Activated CD4-positive, alpha-beta T cell treated with anti-CD3 and anti-CD28 coated beads, Interleukin-2, amount 10 ng/mL, durations not matched to agents 24 days and 14 days (primary cell): ENCODE results near the gene LIM2. TPM values are rescaled to one million over a fixed set of nuclear protein-coding genes. Genes with fewer than 3 reads are reported as not detected.

ENCODE experiments used
- DNase-seq: peaks from one replicate; pipeline ENCODE4 v3.0.0; 2022
- H3K27ac Mint-ChIP-seq: one replicate; pipeline ENCODE4 v1.8.0; 2022; ENCODE audit warnings: mild to moderate bottlenecking, mixed read lengths
- H3K27me3 Mint-ChIP-seq: one replicate; pipeline ENCODE4 v1.8.0; 2022; ENCODE audit warnings: mixed read lengths
- H3K36me3 Mint-ChIP-seq: one replicate; pipeline ENCODE4 v1.8.0; 2022; ENCODE audit warnings: low read depth, mild to moderate bottlenecking, mixed read lengths
- H3K4me1 Mint-ChIP-seq: one replicate; pipeline ENCODE4 v1.8.0; 2021; ENCODE audit warnings: mixed read lengths
- H3K4me3 Mint-ChIP-seq: one replicate; pipeline ENCODE4 v1.8.0; 2022; ENCODE audit warnings: mild to moderate bottlenecking, moderate library complexity, mixed read lengths
- H3K9me3 Mint-ChIP-seq: one replicate; pipeline ENCODE4 v1.8.0; 2021; ENCODE audit warnings: mixed read lengths
- intact Hi-C: fragments of 100-400 bp; cut with micrococcal nuclease; formaldehyde crosslinking; loops from one replicate; pipeline ENCODE4 v1.15.1; 2023
- total RNA-seq: library from RNA; stranded (reverse); gene quantifications from 2 replicates; pipeline ENCODE4 v1.2.3, GENCODE V29; 2022

LIM2 gene
- total RNA-seq, 1 donor from 2014 or later = not detected

GRCh38 chr19:51382004-51382403, 5.8 kb downstream of the LIM2 start:
- H3K4me3 Mint-ChIP-seq = no peak overlapping the region
- DNase-seq = no peak
- intact Hi-C loops = no loop called here
- H3K9me3 Mint-ChIP-seq = no peaks in the 10 kb centered on the region
- H3K36me3 Mint-ChIP-seq = peaks cover 4% of the 10 kb centered on the region
- no peaks in the 10 kb centered on the region for H3K27me3 Mint-ChIP-seq
- peaks cover 23% of the 10 kb centered on the region for H3K4me1 Mint-ChIP-seq
- H3K27ac Mint-ChIP-seq = peak overlapping the region; percentile 37

GRCh38 chr19:51380379-51380778, 7.4 kb downstream of the LIM2 start:
- no peak for DNase-seq
- H3K4me3 Mint-ChIP-seq = no peak overlapping the region
- H3K27me3 Mint-ChIP-seq = no peaks in the 10 kb centered on the region
- intact Hi-C loops = no loop called here
- peaks cover 5% of the 10 kb centered on the region for H3K36me3 Mint-ChIP-seq
- H3K27ac Mint-ChIP-seq = peak overlapping the region; percentile 65
- peaks cover 36% of the 10 kb centered on the region for H3K4me1 Mint-ChIP-seq
- peaks cover under 1% of the 10 kb centered on the region for H3K9me3 Mint-ChIP-seq

GRCh38 chr19:51377422-51377821, 10.4 kb downstream of the LIM2 start:
- Mint-ChIP-seq H3K27ac (no peak overlapping the region), H3K4me1 (peaks cover 62% of the 10 kb centered on the region), H3K9me3 (peaks cover 8% of the 10 kb centered on the region), H3K4me3 (no peak overlapping the region), H3K27me3 (no peaks in the 10 kb centered on the region), H3K36me3 (peaks cover 13% of the 10 kb centered on the region)
- no peak for DNase-seq
- intact Hi-C loops = no loop called here

- Mint-ChIP-seq H3K9me3 (peaks cover 8% of the 10 kb centered on the region), H3K4me1 (peaks cover 74% of the 10 kb centered on the region), H3K4me3 (peak overlapping the region; percentile 98), H3K27me3 (no peaks in the 10 kb centered on the region), H3K27ac (peak overlapping the region; percentile 98), H3K36me3 (peaks cover 21% of the 10 kb centered on the region)
- DNase-seq = peak; percentile 86
- intact Hi-C loops = loop anchor here (1.0 kb wide), 3 partner anchors 8 to 66 kb away; no protein-coding TSS in a partner anchor
Measured at GRCh38 chr19:51375504-51376221, 12.1 kb downstream of the LIM2 start.

- H3K27me3 Mint-ChIP-seq = no peaks in the 10 kb centered on the region
- peak within 1 kb of the TSS; percentile 98 for H3K4me3 Mint-ChIP-seq
- H3K9me3 Mint-ChIP-seq = peaks cover 8% of the 10 kb centered on the region
- peaks cover 70% of the 10 kb centered on the region for H3K4me1 Mint-ChIP-seq
- peak within 1 kb of the TSS; percentile 98 for H3K27ac Mint-ChIP-seq
- intact Hi-C loops = loop anchor here (1.0 kb wide), 2 partner anchors 21 to 68 kb away; no protein-coding TSS in a partner anchor
- peak; percentile 90 for DNase-seq
- peaks cover 30% of the 10 kb centered on the region for H3K36me3 Mint-ChIP-seq
Measured at GRCh38 chr19:51372649-51373504, 14.9 kb downstream of the LIM2 start, which contains the start of gene NKG7. TSS of gene NKG7 (minus strand) at chr19:51372654. CDS start at chr19:51372535, 119 bp downstream.

GRCh38 chr19:51372021-51372648, 15.6 kb downstream of the LIM2 start:
- H3K36me3 Mint-ChIP-seq = peaks cover 37% of the 10 kb centered on the region
- H3K27me3 Mint-ChIP-seq = no peaks in the 10 kb centered on the region
- H3K9me3 Mint-ChIP-seq = peaks cover 8% of the 10 kb centered on the region
- DNase-seq = no peak
- intact Hi-C loops = loop anchor here (1.0 kb wide), 2 partner anchors 22 to 69 kb away; no protein-coding TSS in a partner anchor
- H3K4me3 Mint-ChIP-seq = peak overlapping the region; percentile 98
- H3K4me1 Mint-ChIP-seq = peaks cover 72% of the 10 kb centered on the region
- peak overlapping the region; percentile 98 for H3K27ac Mint-ChIP-seq

GRCh38 chr19:51371186-51371690, 16.5 kb downstream of the LIM2 start:
- Mint-ChIP-seq H3K4me3 (peak overlapping the region; percentile 98), H3K27ac (peak overlapping the region; percentile 98), H3K9me3 (peaks cover 8% of the 10 kb centered on the region), H3K36me3 (peaks cover 45% of the 10 kb centered on the region), H3K4me1 (peaks cover 65% of the 10 kb centered on the region), H3K27me3 (no peaks in the 10 kb centered on the region)
- intact Hi-C loops = no loop called here
- no peak for DNase-seq

- DNase-seq = no peak
- H3K27me3 Mint-ChIP-seq = no peaks in the 10 kb centered on the region
- intact Hi-C loops = no loop called here
- H3K27ac Mint-ChIP-seq = peak overlapping the region; percentile 98
- H3K9me3 Mint-ChIP-seq = peaks cover 6% of the 10 kb centered on the region
- peak overlapping the region; percentile 98 for H3K4me3 Mint-ChIP-seq
- H3K4me1 Mint-ChIP-seq = peaks cover 62% of the 10 kb centered on the region
- peaks cover 51% of the 10 kb centered on the region for H3K36me3 Mint-ChIP-seq
Measured at GRCh38 chr19:51370230-51370629, 17.5 kb downstream of the LIM2 start.

GRCh38 chr19:51368366-51369282, 19.1 kb downstream of the LIM2 start, which contains the start of gene CLDND2:
TSS of gene CLDND2 (minus strand) at chr19:51369003. CDS start at chr19:51368577, 426 bp downstream.
- Mint-ChIP-seq H3K36me3 (peaks cover 61% of the 10 kb centered on the region), H3K27me3 (no peaks in the 10 kb centered on the region), H3K4me1 (peaks cover 59% of the 10 kb centered on the region), H3K9me3 (no peaks in the 10 kb centered on the region), H3K27ac (peak within 1 kb of the TSS; percentile 98), H3K4me3 (peak within 1 kb of the TSS; percentile 98)
- intact Hi-C loops = loop anchor here (5.0 kb wide), 1 partner anchor 261 kb away; the partner anchor contains the start of gene CTU1
- peak; percentile 66 for DNase-seq

GRCh38 chr19:51367565-51368365, 20.0 kb downstream of the LIM2 start:
- Mint-ChIP-seq H3K4me1 (peaks cover 57% of the 10 kb centered on the region), H3K9me3 (no peaks in the 10 kb centered on the region), H3K27ac (peak overlapping the region; percentile 98), H3K4me3 (peak overlapping the region; percentile 98), H3K27me3 (no peaks in the 10 kb centered on the region), H3K36me3 (peaks cover 61% of the 10 kb centered on the region)
- intact Hi-C loops = loop anchor here (1.0 to 5.0 kb wide), 4 partner anchors 8 to 260 kb away; partner anchors contain the start of gene CTU1
- DNase-seq = peak; percentile 99

- intact Hi-C loops = loop anchor here (1.0 to 5.0 kb wide), 4 partner anchors 8 to 260 kb away; partner anchors contain the start of gene CTU1
- H3K4me1 Mint-ChIP-seq = peaks cover 57% of the 10 kb centered on the region
- H3K27me3 Mint-ChIP-seq = no peaks in the 10 kb centered on the region
- no peak for DNase-seq
- peak overlapping the region; percentile 98 for H3K4me3 Mint-ChIP-seq
- peak overlapping the region; percentile 98 for H3K27ac Mint-ChIP-seq
- H3K9me3 Mint-ChIP-seq = no peaks in the 10 kb centered on the region
- H3K36me3 Mint-ChIP-seq = peaks cover 61% of the 10 kb centered on the region
Measured at GRCh38 chr19:51367255-51367564, 20.6 kb downstream of the LIM2 start.
